Dendritic cell treated with granulocyte-macrophage colony-stimulating factor and Interleukin-4, amounts not matched to agents 40 ng/mL and 50 ng/mL, for 4 days (primary cell): ENCODE results near the gene MON1B.
"Not testable (repeated sequence)": the region's sequence is repeated elsewhere in the genome, so short reads cannot be mapped to it uniquely, and the experiment has no call there.

Experiments used
- H3K27ac Mint-ChIP-seq: one replicate; pipeline ENCODE4 v1.8.0; 2022; ENCODE audit warnings: mild to moderate bottlenecking, mixed read lengths
- H3K27me3 Mint-ChIP-seq: one replicate; pipeline ENCODE4 v1.8.0; 2022; ENCODE audit warnings: mild to moderate bottlenecking, mixed read lengths
- H3K36me3 Mint-ChIP-seq: one replicate; pipeline ENCODE4 v1.8.0; 2022; ENCODE audit warnings: low read depth, mixed read lengths
- H3K4me1 Mint-ChIP-seq: one replicate; pipeline ENCODE4 v1.8.0; 2022; ENCODE audit warnings: low read depth, mixed read lengths
- H3K4me3 Mint-ChIP-seq: one replicate; pipeline ENCODE4 v1.8.0; 2022; ENCODE audit warnings: mild to moderate bottlenecking, moderate library complexity, mixed read lengths
- H3K9me3 Mint-ChIP-seq: one replicate; pipeline ENCODE4 v1.8.0; 2022; ENCODE audit warnings: mixed read lengths
- intact Hi-C: fragments of 100-400 bp; cut with micrococcal nuclease; formaldehyde crosslinking; loops from one replicate; pipeline ENCODE4 v1.15.0; 2022

The MON1B gene

DNA sequence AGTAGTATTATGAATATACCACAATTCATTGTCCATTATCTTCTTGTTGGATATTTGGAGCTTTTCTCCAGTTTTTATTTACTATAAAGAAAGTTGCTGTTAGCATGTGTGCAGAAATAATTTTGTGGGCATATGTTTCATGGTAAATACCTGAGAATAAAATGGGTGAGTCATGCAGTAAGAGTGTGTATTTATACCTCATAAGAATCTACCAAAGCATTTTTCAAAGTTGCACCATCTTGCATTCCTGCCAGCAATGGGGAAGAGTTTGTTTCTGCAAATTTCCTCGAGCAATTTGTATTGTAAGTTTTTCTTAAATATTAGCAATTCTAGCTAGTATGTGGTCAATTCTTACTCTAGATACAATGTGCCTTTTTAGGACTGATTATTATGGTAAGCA is 7.9 kb upstream of the MON1B start:
- intact Hi-C loops, result no loop called here
- no peak overlapping the region for H3K27ac Mint-ChIP-seq
- H3K27me3 Mint-ChIP-seq, result peaks cover 14% of the 10 kb centered on the region
- no peaks in the 10 kb centered on the region for H3K36me3 Mint-ChIP-seq
- peaks cover 15% of the 10 kb centered on the region for H3K4me1 Mint-ChIP-seq
- no peak overlapping the region for H3K4me3 Mint-ChIP-seq
- H3K9me3 Mint-ChIP-seq, result no peaks in the 10 kb centered on the region

DNA sequence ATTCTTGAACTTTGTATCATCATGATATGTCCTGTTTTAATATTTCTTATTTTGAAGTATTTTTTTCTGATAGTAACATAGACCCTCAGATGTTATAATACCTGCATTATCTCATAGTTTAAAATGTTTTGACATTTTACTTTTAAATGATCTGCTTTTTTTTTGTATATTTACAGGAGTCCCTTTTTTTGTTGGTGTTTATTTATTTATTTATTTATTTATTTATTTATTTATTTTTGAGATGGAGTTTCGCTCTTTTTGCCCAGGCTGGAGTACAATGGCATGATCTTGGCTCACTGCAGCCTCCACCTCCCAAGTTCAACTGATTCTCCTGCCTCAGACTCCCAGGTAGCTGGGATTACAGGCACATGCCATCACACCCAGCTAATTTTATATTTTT is 4.7 kb upstream of the MON1B start:
- Mint-ChIP-seq H3K36me3 (peaks cover 12% of the 10 kb centered on the region), H3K27me3 (peaks cover 18% of the 10 kb centered on the region)
- H3K4me1 Mint-ChIP-seq, intact Hi-C loops, H3K27ac Mint-ChIP-seq, H3K9me3 Mint-ChIP-seq, H3K4me3 Mint-ChIP-seq: not testable (repeated sequence)

DNA sequence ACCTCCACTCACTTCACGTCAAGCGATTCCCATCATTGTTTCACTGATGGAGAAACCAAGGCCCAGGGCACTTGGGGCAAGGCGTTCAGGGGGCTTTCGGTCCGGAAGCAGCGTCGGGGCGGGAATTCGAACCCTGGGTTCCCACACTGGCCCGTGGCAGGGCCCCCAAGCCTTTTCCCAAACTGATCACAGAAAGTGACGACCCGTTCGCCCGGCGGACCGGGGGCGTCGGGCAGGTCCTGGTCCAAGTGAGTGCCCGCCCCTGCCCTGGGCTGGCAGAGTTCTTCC is 856 bp upstream of the MON1B start:
- Mint-ChIP-seq H3K27me3 (peaks cover 13% of the 10 kb centered on the region), H3K4me3 (peak overlapping the region; percentile 87), H3K9me3 (no peaks in the 10 kb centered on the region), H3K36me3 (peaks cover 50% of the 10 kb centered on the region), H3K4me1 (peaks cover 33% of the 10 kb centered on the region), H3K27ac (peak overlapping the region; percentile 99)
- intact Hi-C loops, result loop anchor here (2.0 to 5.0 kb wide), 2 partner anchors 23 to 1543 kb away; partner anchors contain the start of genes KARS1 and TERF2IP

DNA sequence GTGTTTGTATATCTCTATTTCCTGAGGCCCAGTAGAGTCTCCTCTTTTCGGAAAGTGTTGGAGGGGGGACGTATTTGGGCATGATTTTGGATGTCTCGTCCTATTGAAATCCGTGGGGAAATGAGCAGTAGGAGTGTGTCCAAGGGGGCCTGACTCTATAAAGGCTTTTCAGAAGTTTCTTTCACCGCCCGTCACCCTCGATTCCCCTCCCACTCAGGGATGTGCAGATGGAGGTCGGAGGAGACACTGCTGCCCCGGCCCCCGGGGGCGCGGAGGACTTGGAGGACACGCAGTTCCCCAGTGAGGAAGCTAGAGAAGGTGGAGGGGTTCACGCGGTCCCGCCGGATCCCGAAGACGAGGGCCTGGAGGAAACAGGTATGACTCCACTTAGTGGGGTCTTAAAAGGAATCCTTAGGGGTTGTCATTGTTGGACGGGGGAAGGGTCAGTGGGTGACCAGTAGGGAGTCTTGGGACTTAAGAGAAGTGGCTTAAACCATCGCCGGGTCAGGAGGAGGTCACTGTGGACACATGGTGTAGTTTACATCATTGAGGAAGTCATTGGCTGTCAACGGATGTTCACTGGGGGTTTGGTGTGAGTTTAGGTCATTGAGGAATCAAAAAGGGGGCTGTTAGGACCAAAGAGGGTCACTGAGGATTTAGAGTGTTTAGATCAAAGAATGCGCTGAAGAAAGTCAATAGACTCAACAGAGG is 424 bp downstream of the MON1B start:
- Mint-ChIP-seq H3K4me3 (peak overlapping the region; percentile 87), H3K27me3 (peaks cover 8% of the 10 kb centered on the region), H3K36me3 (peaks cover 63% of the 10 kb centered on the region), H3K9me3 (no peaks in the 10 kb centered on the region), H3K4me1 (peaks cover 39% of the 10 kb centered on the region), H3K27ac (peak overlapping the region; percentile 99)
- intact Hi-C loops, result loop anchor here (2.0 to 5.0 kb wide), 2 partner anchors 21 to 1544 kb away; partner anchors contain the start of genes KARS1 and TERF2IP

DNA sequence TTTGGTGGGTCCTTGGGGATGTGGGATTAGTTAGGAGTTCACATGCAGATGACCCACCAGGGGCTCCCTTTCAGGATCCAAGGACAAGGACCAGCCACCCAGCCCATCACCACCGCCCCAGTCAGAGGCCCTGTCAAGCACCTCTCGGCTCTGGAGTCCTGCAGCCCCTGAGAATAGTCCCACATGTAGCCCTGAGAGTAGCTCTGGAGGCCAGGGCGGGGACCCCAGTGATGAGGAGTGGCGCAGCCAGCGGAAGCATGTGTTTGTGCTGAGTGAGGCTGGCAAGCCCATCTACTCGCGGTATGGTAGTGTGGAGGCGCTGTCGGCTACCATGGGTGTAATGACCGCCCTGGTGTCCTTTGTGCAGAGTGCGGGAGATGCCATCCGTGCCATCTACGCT is 2.4 kb downstream of the MON1B start:
- Mint-ChIP-seq H3K4me1 (peaks cover 39% of the 10 kb centered on the region), H3K4me3 (no peak overlapping the region), H3K27me3 (peaks cover 4% of the 10 kb centered on the region), H3K36me3 (peaks cover 83% of the 10 kb centered on the region), H3K27ac (no peak overlapping the region), H3K9me3 (no peaks in the 10 kb centered on the region)
- intact Hi-C loops, result loop anchor here (5.0 kb wide), 1 partner anchor 1546 kb away; the partner anchor contains the start of genes KARS1 and TERF2IP

DNA sequence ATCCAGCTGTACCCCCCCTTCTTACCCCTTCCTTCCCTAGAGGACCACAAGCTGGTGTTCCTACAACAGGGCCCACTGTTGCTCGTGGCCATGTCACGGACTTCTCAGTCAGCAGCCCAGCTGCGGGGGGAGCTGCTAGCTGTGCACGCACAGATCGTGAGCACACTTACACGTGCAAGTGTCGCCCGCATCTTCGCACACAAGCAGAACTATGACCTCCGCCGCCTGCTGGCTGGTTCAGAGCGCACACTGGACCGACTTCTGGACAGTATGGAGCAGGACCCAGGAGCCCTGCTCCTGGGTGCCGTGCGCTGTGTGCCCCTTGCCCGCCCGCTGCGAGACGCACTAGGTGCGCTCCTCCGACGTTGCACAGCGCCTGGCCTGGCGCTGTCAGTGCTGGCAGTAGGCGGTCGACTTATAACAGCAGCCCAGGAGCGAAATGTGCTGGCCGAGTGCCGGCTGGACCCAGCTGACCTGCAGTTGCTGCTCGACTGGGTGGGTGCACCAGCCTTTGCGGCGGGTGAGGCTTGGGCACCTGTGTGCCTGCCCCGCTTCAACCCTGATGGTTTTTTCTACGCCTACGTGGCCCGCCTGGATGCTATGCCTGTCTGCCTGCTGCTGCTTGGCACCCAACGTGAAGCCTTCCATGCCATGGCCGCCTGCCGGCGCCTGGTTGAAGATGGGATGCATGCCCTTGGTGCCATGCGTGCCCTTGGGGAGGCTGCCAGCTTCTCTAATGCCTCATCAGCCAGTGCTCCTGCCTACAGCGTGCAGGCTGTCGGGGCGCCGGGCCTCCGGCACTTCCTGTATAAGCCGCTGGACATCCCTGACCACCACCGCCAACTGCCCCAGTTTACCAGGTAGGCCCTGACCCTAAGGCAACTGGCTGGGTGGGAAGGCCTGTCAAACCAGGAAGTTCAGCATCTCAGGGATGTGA is 3.6 kb downstream of the MON1B start:
- no peak overlapping the region for H3K27ac Mint-ChIP-seq

DNA sequence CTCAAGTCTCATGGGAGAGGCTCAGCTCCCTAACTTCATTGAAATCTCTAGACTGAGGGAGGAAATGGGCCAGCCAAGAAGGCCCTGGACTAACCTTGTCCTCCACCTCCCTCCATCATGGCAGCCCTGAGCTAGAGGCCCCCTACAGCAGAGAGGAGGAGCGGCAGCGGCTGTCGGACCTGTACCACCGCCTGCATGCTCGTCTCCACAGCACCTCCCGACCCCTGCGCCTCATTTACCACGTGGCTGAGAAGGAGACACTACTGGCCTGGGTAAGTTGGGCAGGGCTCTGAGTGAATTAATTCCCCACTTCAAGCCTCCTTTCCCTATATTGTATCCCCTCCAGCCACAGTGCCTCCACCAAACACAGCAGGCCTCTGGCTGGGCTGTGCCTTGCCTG is 4.4 kb downstream of the MON1B start:
- Mint-ChIP-seq H3K9me3 (no peaks in the 10 kb centered on the region), H3K27me3 (no peaks in the 10 kb centered on the region), H3K4me3 (no peak overlapping the region), H3K27ac (no peak overlapping the region), H3K36me3 (peaks cover 100% of the 10 kb centered on the region), H3K4me1 (peaks cover 39% of the 10 kb centered on the region)
- intact Hi-C loops, result no loop called here

More for the DNA sequence above, 3.6 kb downstream of the MON1B start:
- intact Hi-C loops, result loop anchor here (5.0 kb wide), 1 partner anchor 1547 kb away; the partner anchor contains the start of genes KARS1 and TERF2IP
- Mint-ChIP-seq H3K4me1 (peaks cover 39% of the 10 kb centered on the region), H3K27me3 (peaks cover under 1% of the 10 kb centered on the region), H3K36me3 (peaks cover 95% of the 10 kb centered on the region), H3K4me3 (no peak overlapping the region), H3K9me3 (no peaks in the 10 kb centered on the region)

DNA sequence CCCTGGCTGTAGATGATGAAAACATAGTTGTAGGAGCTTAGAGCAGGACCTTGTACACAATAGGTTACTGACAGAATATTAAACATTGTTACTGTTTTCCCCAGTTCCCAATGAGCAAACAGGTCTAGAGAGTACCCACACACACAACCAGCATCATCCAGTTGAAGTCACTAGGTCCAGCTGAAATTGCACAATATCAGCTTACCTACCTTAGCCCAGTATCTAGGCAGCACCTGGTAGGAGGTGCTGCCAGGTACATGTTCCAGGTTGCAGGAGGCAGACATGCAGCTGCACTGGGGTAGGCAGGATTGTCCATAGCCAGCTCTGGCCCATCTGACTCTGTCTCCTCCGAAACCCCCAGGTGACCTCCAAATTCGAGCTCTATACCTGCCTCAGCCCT is 6.8 kb downstream of the MON1B start:
- no peak overlapping the region for H3K27ac Mint-ChIP-seq
- peaks cover 95% of the 10 kb centered on the region for H3K36me3 Mint-ChIP-seq
- H3K9me3 Mint-ChIP-seq, result no peaks in the 10 kb centered on the region
- H3K4me1 Mint-ChIP-seq, result peaks cover 24% of the 10 kb centered on the region
- H3K27me3 Mint-ChIP-seq, result no peaks in the 10 kb centered on the region
- H3K4me3 Mint-ChIP-seq, result no peak overlapping the region
- intact Hi-C loops, result no loop called here

DNA sequence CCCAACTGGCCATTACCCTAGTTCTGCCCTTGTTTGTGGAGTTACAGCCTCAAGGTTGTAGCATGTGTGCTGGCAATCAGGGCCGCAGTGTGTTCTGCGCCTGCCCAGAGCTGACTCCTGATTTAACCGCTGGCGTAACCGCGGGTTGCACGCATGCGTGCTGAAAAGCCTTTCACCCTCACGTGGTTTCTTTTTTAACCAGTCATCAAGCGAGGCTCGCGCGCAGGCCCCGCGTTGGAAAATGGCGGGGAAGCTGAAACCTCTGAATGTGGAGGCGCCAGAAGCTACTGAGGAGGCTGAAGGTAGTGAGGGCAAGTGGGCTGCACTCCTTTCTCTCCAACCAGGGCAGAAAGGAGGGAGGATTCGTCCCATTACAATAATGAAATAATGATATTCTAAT is 8.2 kb downstream of the MON1B start, which contains the start of gene SYCE1L:
Gene SYCE1L, plus strand, starts transcription at position 198 of the 400 bp plus-strand sequence. Its CDS starts 44 bp downstream, at position 242.
- Mint-ChIP-seq H3K27me3 (no peaks in the 10 kb centered on the region), H3K4me1 (peaks cover 10% of the 10 kb centered on the region), H3K27ac (no peak within 1 kb of the TSS), H3K36me3 (peaks cover 81% of the 10 kb centered on the region), H3K4me3 (no peak within 1 kb of the TSS), H3K9me3 (no peaks in the 10 kb centered on the region)
- intact Hi-C loops, result no loop called here

DNA sequence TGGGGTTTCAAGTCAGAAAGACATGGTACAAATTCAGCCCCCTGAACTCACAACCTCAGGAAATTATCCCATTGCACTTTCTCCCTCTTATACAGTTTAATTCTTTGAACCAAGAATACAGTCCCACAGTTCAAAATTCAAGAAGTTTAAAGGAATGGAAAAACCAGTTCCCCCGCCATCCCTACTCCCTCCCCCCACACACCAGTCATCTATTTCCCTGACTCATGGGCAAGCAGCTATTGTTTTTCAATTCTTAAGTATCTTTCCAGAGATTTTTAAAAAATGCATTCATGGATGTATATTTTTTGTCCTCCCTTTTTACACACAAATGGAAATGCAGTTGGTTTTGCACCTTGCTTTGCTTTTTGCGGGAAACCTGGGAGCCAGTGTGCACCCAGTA is 15.5 kb downstream of the MON1B start:
- Mint-ChIP-seq H3K36me3 (peaks cover 7% of the 10 kb centered on the region), H3K4me3 (no peak overlapping the region), H3K9me3 (no peaks in the 10 kb centered on the region), H3K4me1 (peaks cover 9% of the 10 kb centered on the region), H3K27ac (no peak overlapping the region), H3K27me3 (peaks cover 8% of the 10 kb centered on the region)
- intact Hi-C loops, result no loop called here

DNA sequence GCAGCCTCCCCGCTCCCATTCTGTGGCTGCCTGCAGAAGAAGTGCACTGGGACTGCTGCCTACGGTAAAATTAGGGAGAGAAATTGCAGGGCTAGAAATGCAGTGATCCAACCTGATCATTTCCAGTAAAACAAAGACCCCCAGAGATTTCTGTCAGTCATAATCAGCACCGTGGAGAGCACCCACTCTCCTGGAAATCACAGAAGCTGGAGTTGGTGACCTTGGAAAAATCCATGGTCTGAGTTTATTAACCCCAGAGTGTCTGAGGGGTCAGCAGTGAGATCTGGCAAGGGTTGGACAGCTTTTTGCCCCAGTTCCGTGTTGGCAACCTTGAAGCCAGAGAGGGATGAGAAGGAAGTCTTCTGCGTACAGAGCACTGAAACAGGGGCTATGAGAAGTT is 16.0 kb downstream of the MON1B start:
- no peaks in the 10 kb centered on the region for H3K9me3 Mint-ChIP-seq
- intact Hi-C loops, result no loop called here
- peaks cover 3% of the 10 kb centered on the region for H3K36me3 Mint-ChIP-seq
- peaks cover 14% of the 10 kb centered on the region for H3K4me1 Mint-ChIP-seq
- H3K27me3 Mint-ChIP-seq, result peaks cover 13% of the 10 kb centered on the region
- no peak overlapping the region for H3K4me3 Mint-ChIP-seq
- H3K27ac Mint-ChIP-seq, result no peak overlapping the region

DNA sequence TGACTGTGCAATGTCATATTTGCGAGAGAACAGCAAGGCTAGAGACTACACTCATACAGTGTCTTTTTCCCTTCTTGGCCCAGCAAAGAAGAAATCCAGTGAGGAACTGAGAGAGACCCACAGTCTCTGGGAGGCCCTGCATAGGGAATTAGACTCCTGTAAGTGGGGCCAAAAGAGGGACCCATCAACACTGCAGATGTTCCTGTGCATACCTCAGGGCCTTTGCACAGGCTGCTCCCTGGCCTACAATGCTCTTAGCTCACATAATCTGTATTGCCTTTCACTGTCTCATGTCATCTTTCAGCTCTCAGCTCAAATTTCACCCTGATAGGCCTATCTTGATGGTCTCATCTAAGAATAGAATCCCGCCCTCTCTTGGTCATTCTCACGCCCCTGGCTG is 17.4 kb downstream of the MON1B start:
- H3K4me3 Mint-ChIP-seq, result no peak overlapping the region
- H3K27ac Mint-ChIP-seq, result no peak overlapping the region
- peaks cover 17% of the 10 kb centered on the region for H3K27me3 Mint-ChIP-seq
- no peaks in the 10 kb centered on the region for H3K36me3 Mint-ChIP-seq
- H3K4me1 Mint-ChIP-seq, result peaks cover 22% of the 10 kb centered on the region
- no peaks in the 10 kb centered on the region for H3K9me3 Mint-ChIP-seq
- intact Hi-C loops, result no loop called here

DNA sequence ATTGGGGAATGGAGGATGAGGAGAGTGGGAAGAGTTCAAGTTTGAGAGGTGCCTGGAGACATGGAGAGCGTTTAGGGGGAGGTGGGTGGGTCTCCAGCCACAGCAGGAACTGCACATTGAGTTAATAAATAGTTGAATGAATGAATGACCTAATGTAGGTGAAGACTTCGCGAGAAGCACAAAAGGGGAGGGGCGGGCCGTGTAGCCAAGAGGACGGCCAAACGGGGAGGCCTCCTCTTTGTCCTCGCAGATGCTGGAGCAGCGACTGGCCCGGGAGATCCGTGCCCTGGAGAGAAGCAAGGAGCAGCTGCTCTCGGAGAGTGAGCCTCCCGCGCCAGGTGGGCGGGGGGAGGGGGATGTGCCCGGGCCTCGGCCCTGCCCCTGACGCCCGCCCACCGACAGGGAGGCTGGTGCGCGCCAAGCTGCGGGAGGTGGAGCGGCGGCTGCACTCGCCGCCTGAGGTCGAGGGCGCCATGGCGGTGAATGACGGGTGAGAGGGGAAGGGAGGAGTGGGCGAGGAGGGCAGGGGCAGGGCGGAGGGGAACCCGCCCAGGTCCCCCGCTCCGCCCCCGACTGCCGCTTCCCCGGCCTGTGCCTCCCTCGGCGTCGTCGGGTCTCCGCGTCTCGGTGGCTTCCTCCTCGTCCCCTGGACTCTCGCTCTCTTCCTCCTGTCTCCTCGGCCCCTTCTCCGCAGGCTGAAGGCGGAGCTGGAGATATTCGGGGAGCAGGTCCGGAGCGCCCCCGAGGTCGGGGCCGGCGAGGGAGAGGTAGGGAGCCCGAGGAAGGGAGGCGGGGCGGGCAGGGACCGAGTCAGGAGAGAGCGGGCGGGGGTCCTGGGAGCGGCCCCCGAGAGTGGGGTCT is 21.1 kb downstream of the MON1B start:
- H3K4me3 Mint-ChIP-seq, result peak overlapping the region; percentile 77

More for the DNA sequence above, 21.1 kb downstream of the MON1B start:
- intact Hi-C loops, result loop anchor here (2.0 kb wide), 1 partner anchor 21 kb away; the partner anchor contains the start of gene MON1B
- H3K4me1 Mint-ChIP-seq, result peaks cover 35% of the 10 kb centered on the region
- no peaks in the 10 kb centered on the region for H3K9me3 Mint-ChIP-seq
- no peaks in the 10 kb centered on the region for H3K36me3 Mint-ChIP-seq
- H3K27ac Mint-ChIP-seq, result peak overlapping the region; percentile 68
- peaks cover 18% of the 10 kb centered on the region for H3K27me3 Mint-ChIP-seq
